Effector memory CD8-positive, alpha-beta T cell (primary cell): Measurements from ENCODE around the gene HSD17B8.

Source experiments
- ATAC-seq: fragments of 150-1000 bp; cut with Tn5 transposase; replicated peaks from 2 replicates; pipeline ENCODE4 v1.10.0; 2021; ENCODE audit warnings: mild to moderate bottlenecking, moderate library complexity
- DNase-seq, 3 experiments: peaks; one replicate each; pipeline ENCODE4 v3.0.0; 2021
- H3K27ac Mint-ChIP-seq, 2 donors: one replicate each; pipeline ENCODE4 v1.8.0; 2022; ENCODE audit warnings: mild to moderate bottlenecking in 2 of 2, mixed read lengths in 2 of 2, moderate library complexity in 2 of 2
- H3K27me3 Mint-ChIP-seq, 2 donors: one replicate each; pipeline ENCODE4 v1.8.0; 2022; ENCODE audit warnings: mixed read lengths in 2 of 2
- H3K36me3 Mint-ChIP-seq: one replicate; pipeline ENCODE4 v1.8.0; 2022; ENCODE audit warnings: mild to moderate bottlenecking, moderate library complexity, mixed read lengths; ENCODE audit not compliant: insufficient read depth
- H3K4me1 Mint-ChIP-seq, 2 donors: one replicate each; pipeline ENCODE4 v1.8.0; 2022; ENCODE audit warnings: low read depth in 2 of 2, mixed read lengths in 2 of 2
- H3K4me3 Mint-ChIP-seq, 2 donors: one replicate each; pipeline ENCODE4 v1.8.0; 2022; ENCODE audit warnings: mild to moderate bottlenecking in 2 of 2, mixed read lengths in 2 of 2, moderate library complexity in 2 of 2
- H3K9me3 Mint-ChIP-seq, 2 donors: one replicate each; pipeline ENCODE4 v1.8.0; 2022; ENCODE audit warnings: mixed read lengths in 2 of 2

HSD17B8 gene

GRCh38 chr6:33191383-33192104 lies 12.9 kb upstream of the HSD17B8 start:
- Mint-ChIP-seq H3K4me1 (peaks cover 5 to 11% of the 10 kb centered on the region in 2 donors), H3K4me3 (peak overlapping the region in 1 of 2 donors; percentile 5), H3K9me3 (no peaks in the 10 kb centered on the region), H3K27me3 (peaks cover 54 to 62% of the 10 kb centered on the region in 2 donors), H3K36me3 (peaks cover 24% of the 10 kb centered on the region), H3K27ac (no peak overlapping the region)
- ATAC-seq = no peak
- DNase-seq = no peak

DNA sequence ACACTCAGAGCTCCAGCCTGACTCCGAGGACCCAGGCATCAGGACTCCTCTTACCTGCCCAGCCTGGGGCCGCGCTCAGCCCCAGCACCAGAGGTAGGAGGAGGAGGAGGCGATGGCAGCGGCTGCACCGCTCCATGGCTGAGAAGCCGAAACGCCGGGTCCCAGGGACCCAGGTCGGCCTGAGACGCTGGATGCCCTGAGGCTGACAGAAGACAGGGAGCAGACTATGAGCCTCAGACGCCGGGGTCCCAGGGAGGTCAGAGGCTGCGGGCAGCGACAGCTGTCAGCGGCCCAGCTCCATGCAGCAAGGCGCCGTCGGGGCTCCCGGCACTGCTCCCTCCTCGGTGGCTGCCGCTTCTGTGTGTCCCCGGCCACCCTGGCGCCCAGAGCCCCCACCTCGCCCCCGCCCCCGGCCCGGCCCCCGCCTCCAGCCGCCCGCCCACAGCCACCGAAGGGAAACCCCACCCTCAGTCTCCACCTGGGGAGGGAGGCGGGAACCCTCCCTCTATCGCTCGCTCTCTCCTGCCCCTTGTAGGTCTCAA lies 12.3 kb upstream of the HSD17B8 start, which contains the start of gene COL11A2:
TSS of gene COL11A2 (minus strand) at position 363 of the 542 bp plus-strand sequence. CDS start at position 136, 227 bp downstream.
- no peak for DNase-seq
- H3K27me3 Mint-ChIP-seq = peaks cover 49 to 55% of the 10 kb centered on the region in 2 donors
- H3K36me3 Mint-ChIP-seq = peaks cover 31% of the 10 kb centered on the region
- H3K27ac Mint-ChIP-seq = no peak within 1 kb of the TSS
- H3K4me1 Mint-ChIP-seq = peaks cover 6 to 12% of the 10 kb centered on the region in 2 donors
- peak; percentile 70 for ATAC-seq
- peak within 1 kb of the TSS; percentile 63 to 72 for H3K4me3 Mint-ChIP-seq
- no peaks in the 10 kb centered on the region for H3K9me3 Mint-ChIP-seq

- H3K36me3 Mint-ChIP-seq = peaks cover 33% of the 10 kb centered on the region
- peaks cover 42 to 48% of the 10 kb centered on the region in 2 donors for H3K27me3 Mint-ChIP-seq
- no peak for DNase-seq
- no peak overlapping the region for H3K27ac Mint-ChIP-seq
- peaks cover 13 to 19% of the 10 kb centered on the region in 2 donors for H3K4me1 Mint-ChIP-seq
- peak overlapping the region; percentile 63 to 72 for H3K4me3 Mint-ChIP-seq
- peak; percentile 27 for ATAC-seq
- H3K9me3 Mint-ChIP-seq = no peaks in the 10 kb centered on the region
These were observed 11.5 kb upstream of the HSD17B8 start for GRCh38 chr6:33192671-33193602.

- Mint-ChIP-seq H3K27ac (no peak overlapping the region), H3K9me3 (no peaks in the 10 kb centered on the region), H3K27me3 (peaks cover 35 to 41% of the 10 kb centered on the region in 2 donors), H3K4me1 (peaks cover 20 to 26% of the 10 kb centered on the region in 2 donors), H3K36me3 (peaks cover 34% of the 10 kb centered on the region), H3K4me3 (peak overlapping the region in 1 of 2 donors; percentile 42)
- no peak for ATAC-seq
- no peak for DNase-seq
These were observed 10.8 kb upstream of the HSD17B8 start for GRCh38 chr6:33193619-33194018.

DNA sequence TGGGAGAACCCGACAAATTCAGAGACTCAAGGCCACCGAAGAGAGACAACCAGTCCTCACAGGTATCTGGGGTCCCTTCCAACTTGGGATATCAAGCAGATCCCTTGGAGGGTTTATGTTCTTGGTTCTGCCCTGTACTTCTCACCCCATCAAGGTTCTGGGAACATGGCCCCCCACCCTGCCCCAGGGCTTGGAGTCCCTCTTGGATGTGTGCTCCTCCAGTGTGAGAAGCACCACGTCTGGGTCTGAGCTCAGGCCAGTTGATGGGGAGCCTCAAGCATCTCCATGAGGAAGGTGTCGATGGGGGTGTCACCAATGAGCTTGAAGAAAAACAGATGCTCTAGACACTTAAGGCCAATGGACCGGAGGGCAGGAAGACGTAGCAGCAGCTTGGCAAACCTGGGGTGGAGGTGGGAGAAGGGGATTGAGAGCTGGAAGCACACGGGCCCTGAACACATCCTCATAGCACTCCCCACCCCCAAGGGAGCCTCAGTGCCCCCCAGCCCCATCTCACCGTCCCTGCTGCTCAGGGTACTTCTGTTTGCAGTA lies 9.9 kb upstream of the HSD17B8 start:
- Mint-ChIP-seq H3K4me3 (no peak overlapping the region), H3K27me3 (peaks cover 30 to 33% of the 10 kb centered on the region in 2 donors), H3K4me1 (peaks cover 28 to 33% of the 10 kb centered on the region in 2 donors), H3K9me3 (no peaks in the 10 kb centered on the region), H3K36me3 (peaks cover 40% of the 10 kb centered on the region), H3K27ac (no peak overlapping the region)
- ATAC-seq = no peak
- no peak for DNase-seq

- peaks cover 47% of the 10 kb centered on the region for H3K36me3 Mint-ChIP-seq
- H3K27me3 Mint-ChIP-seq = peaks cover 22 to 23% of the 10 kb centered on the region in 2 donors
- DNase-seq (no peak), ATAC-seq (no peak)
- H3K27ac Mint-ChIP-seq = no peak overlapping the region
- H3K4me1 Mint-ChIP-seq = peaks cover 31 to 36% of the 10 kb centered on the region in 2 donors
- H3K9me3 Mint-ChIP-seq = no peaks in the 10 kb centered on the region
- no peak overlapping the region for H3K4me3 Mint-ChIP-seq
These were observed 8.9 kb upstream of the HSD17B8 start for GRCh38 chr6:33195304-33196165.

DNA sequence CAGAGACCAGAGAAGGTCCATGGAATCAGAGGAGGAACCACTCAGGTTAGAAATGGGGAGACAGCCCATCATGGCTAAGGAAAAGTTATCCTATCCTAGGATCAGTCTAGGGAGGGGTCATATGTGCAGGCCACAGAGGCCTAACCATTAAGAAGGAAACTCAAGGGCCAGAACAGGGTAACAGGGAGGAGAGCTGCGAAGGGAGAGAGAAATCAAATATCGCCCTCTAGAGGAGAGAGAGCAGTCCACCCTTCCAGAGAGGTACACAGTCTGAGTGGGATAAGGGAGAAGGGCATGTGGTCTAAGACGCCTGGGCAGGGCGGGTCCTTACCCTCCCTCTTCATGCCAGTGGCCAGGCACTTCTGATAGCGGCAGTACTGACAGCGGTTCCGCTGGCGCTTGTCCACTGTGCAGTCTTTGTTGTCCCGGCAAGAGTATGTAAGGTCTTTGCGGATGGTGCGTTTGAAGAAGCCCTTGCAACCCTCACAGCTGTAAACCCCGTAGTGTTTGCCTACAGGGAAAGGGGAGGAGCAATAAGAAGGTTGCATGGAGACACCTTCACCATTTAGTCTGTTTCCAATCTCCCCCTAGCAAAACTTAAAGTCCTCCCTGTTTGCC lies 6.9 kb upstream of the HSD17B8 start:
- peak in 2 of 3 experiments; percentile 27 to 40 for DNase-seq
- Mint-ChIP-seq H3K27me3 (peaks cover 4 to 5% of the 10 kb centered on the region in 2 donors), H3K9me3 (no peaks in the 10 kb centered on the region), H3K4me3 (peak overlapping the region in 1 of 2 donors; percentile 49), H3K36me3 (peaks cover 61% of the 10 kb centered on the region), H3K4me1 (peaks cover 51% of the 10 kb centered on the region in 2 donors), H3K27ac (peak overlapping the region in 1 of 2 donors; percentile 14)
- ATAC-seq = peak; percentile 22

GRCh38 chr6:33198159-33198852 lies 6.1 kb upstream of the HSD17B8 start:
- peaks cover 67% of the 10 kb centered on the region for H3K36me3 Mint-ChIP-seq

DNA sequence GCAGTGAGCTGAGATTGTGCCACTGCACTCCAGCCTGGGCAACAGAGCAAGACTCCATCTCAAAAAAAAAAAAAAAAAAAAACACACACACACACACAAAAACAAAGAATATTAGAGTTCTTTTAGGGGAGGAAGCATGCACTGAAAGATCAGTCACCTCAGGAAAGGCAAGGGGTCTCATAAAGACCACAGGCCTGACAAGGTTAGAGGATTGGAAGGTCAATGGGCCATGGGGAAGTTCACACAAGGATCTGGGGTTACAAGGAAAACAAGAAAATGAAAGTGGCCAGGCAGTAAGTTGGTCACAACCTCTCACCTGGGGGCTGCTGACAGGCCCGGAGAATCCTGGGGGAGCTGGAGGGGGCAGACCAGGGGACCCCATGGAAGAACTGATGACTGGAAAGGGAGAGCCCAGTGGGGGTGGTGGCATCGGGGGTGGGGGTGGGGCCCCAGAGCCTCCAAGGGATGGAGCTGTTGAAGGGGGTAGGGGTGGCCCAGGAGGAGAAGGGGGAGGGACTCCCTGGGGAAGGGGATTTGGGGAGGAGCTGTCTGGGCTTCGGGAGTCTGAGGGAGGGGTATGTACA lies 5.5 kb upstream of the HSD17B8 start:
- H3K9me3 Mint-ChIP-seq = no peaks in the 10 kb centered on the region
- peaks cover 57% of the 10 kb centered on the region in 2 donors for H3K4me1 Mint-ChIP-seq
- no peak for ATAC-seq
- H3K36me3 Mint-ChIP-seq = peaks cover 67% of the 10 kb centered on the region
- H3K27ac Mint-ChIP-seq = peak overlapping the region; percentile 99
- DNase-seq = no peak
- H3K27me3 Mint-ChIP-seq = no peaks in the 10 kb centered on the region
- H3K4me3 Mint-ChIP-seq = peak overlapping the region; percentile 100

More at GRCh38 chr6:33198159-33198852, 6.1 kb upstream of the HSD17B8 start:
- Mint-ChIP-seq H3K27ac (peak overlapping the region; percentile 99), H3K4me1 (peaks cover 53 to 54% of the 10 kb centered on the region in 2 donors), H3K27me3 (no peaks in the 10 kb centered on the region), H3K9me3 (no peaks in the 10 kb centered on the region), H3K4me3 (peak overlapping the region; percentile 100)
- DNase-seq = no peak
- ATAC-seq = no peak

DNA sequence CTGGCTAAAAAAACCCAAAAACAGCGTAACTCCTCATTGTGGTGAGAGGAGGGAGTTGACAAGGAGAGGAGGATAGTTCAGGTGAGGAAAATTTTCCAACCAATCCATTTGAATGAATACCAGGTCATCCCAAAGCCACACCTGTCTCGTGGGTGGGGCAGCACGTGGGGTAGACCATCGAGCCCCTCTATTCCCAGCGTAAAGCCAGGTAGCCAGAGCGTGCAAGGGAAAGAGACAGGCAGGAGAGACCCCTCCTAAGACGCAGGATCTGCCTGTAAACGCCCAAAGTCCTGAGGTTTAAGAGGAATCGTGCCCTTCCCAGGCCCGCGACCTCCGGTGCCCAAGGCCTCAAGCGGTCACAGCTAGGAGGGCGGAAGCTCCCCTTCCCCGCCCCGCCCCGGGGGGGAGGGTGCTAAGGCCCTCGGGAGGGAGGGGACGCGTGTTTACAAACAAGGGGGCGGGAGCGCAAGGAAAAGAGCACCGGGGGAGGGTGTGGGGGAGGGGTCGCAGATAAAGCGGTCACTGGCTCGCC lies 4.7 kb upstream of the HSD17B8 start:
- H3K4me1 Mint-ChIP-seq = peaks cover 61% of the 10 kb centered on the region in 2 donors
- peak; percentile 26 for ATAC-seq
- H3K36me3 Mint-ChIP-seq = peaks cover 60% of the 10 kb centered on the region
- no peak for DNase-seq
- no peaks in the 10 kb centered on the region for H3K9me3 Mint-ChIP-seq
- no peaks in the 10 kb centered on the region for H3K27me3 Mint-ChIP-seq
- H3K27ac Mint-ChIP-seq = peak overlapping the region; percentile 99
- H3K4me3 Mint-ChIP-seq = peak overlapping the region; percentile 100
